ENCODE data around the gene LGI4. TPM values are rescaled to one million over a fixed set of nuclear protein-coding genes. Genes with fewer than 3 reads are reported as not detected.

The LGI4 gene
- total RNA-seq, 1 experiment from 2014 or later, result 0.32 TPM

GRCh38 chr19:35143231-35143715, 8.4 kb upstream of the LGI4 start, which contains the start of gene FXYD7 (continued):
- TF ChIP-seq ZBTB33 (IDR thresholded peaks at IDR 0.05; ENCODE audit: extremely low read depth, insufficient replicate concordance, low read length) (no peak), POLR2AphosphoS5 (IDR thresholded peaks at IDR 0.05; ENCODE audit: low read depth, low read length) (no peak), REST (IDR thresholded peaks at IDR 0.05; ENCODE audit: low read depth) (no peak), JUND (IDR thresholded peaks at IDR 0.05) (no peak), SIN3A (IDR thresholded peaks at IDR 0.05; ENCODE audit: low read depth) (no peak), FOSL1 (IDR thresholded peaks at IDR 0.05; ENCODE audit: low read depth) (no peak), POLR2A (IDR thresholded peaks at IDR 0.05; ENCODE audit: borderline replicate concordance, extremely low read depth, insufficient read depth, insufficient read length) (no peak), EZH2phosphoT487 (IDR thresholded peaks at IDR 0.05; ENCODE audit: borderline replicate concordance) (no peak)
